T-helper 2 cell treated with Interferon-gamma antibody and Interleukin-4, amounts not matched to agents 5 μg/mL and 100 μg/mL, for 36 hours (primary cell): ENCODE data around the gene FERMT1.
"Not testable (repeated sequence)": the region's sequence is repeated elsewhere in the genome, so short reads cannot be mapped to it uniquely, and the experiment has no call there.

Experiments used
- DNase-seq: peaks from one replicate; pipeline ENCODE4 v3.0.0; 2021; ENCODE audit warnings: low spot score
- H3K27ac Mint-ChIP-seq: one replicate; pipeline ENCODE4 v1.8.0; 2021; ENCODE audit warnings: mild to moderate bottlenecking, mixed read lengths
- H3K27me3 Mint-ChIP-seq: one replicate; pipeline ENCODE4 v1.8.0; 2021; ENCODE audit warnings: low read depth, mixed read lengths
- H3K36me3 Mint-ChIP-seq: one replicate; pipeline ENCODE4 v1.8.0; 2021; ENCODE audit warnings: low read depth, mixed read lengths
- H3K4me1 Mint-ChIP-seq: one replicate; pipeline ENCODE4 v1.8.0; 2021; ENCODE audit warnings: low read depth, mixed read lengths
- H3K4me3 Mint-ChIP-seq: one replicate; pipeline ENCODE4 v1.8.0; 2022; ENCODE audit warnings: mild to moderate bottlenecking, moderate library complexity, mixed read lengths
- H3K9me3 Mint-ChIP-seq: one replicate; pipeline ENCODE4 v1.8.0; 2021; ENCODE audit warnings: mixed read lengths

The FERMT1 gene

GRCh38 chr20:6032907-6033306 is 89.9 kb downstream of the FERMT1 start:
- DNase-seq, H3K4me3 Mint-ChIP-seq, H3K27ac Mint-ChIP-seq, H3K9me3 Mint-ChIP-seq, H3K27me3 Mint-ChIP-seq: not testable (repeated sequence)
- peaks cover 15% of the 10 kb centered on the region for H3K4me1 Mint-ChIP-seq
- peaks cover 30% of the 10 kb centered on the region for H3K36me3 Mint-ChIP-seq

GRCh38 chr20:6030453-6031080 is 92.3 kb downstream of the FERMT1 start:
- Mint-ChIP-seq H3K4me3 (no peak overlapping the region), H3K4me1 (peaks cover 23% of the 10 kb centered on the region), H3K27ac (no peak overlapping the region), H3K27me3 (no peaks in the 10 kb centered on the region), H3K9me3 (peaks cover 3% of the 10 kb centered on the region), H3K36me3 (peaks cover 40% of the 10 kb centered on the region)
- DNase-seq = no peak

- H3K4me3 Mint-ChIP-seq = no peak overlapping the region
- no peaks in the 10 kb centered on the region for H3K27me3 Mint-ChIP-seq
- H3K27ac Mint-ChIP-seq = no peak overlapping the region
- H3K36me3 Mint-ChIP-seq = peaks cover 45% of the 10 kb centered on the region
- H3K4me1 Mint-ChIP-seq = peaks cover 23% of the 10 kb centered on the region
- H3K9me3 Mint-ChIP-seq = peaks cover 13% of the 10 kb centered on the region
- DNase-seq = no peak
These were observed 93.3 kb downstream of the FERMT1 start for GRCh38 chr20:6029538-6029937.

- H3K9me3 Mint-ChIP-seq = peaks cover 17% of the 10 kb centered on the region
- no peaks in the 10 kb centered on the region for H3K27me3 Mint-ChIP-seq
- H3K4me1 Mint-ChIP-seq = peaks cover 15% of the 10 kb centered on the region
- H3K36me3 Mint-ChIP-seq = peaks cover 46% of the 10 kb centered on the region
- DNase-seq = no peak
- no peak overlapping the region for H3K4me3 Mint-ChIP-seq
- no peak overlapping the region for H3K27ac Mint-ChIP-seq
These were observed 94.0 kb downstream of the FERMT1 start for GRCh38 chr20:6028818-6029217.

- H3K4me1 Mint-ChIP-seq = peaks cover 15% of the 10 kb centered on the region
- H3K36me3 Mint-ChIP-seq = peaks cover 54% of the 10 kb centered on the region
- peaks cover 17% of the 10 kb centered on the region for H3K9me3 Mint-ChIP-seq
- H3K27me3 Mint-ChIP-seq = no peaks in the 10 kb centered on the region
- H3K4me3 Mint-ChIP-seq = no peak overlapping the region
- DNase-seq = no peak
- H3K27ac Mint-ChIP-seq = no peak overlapping the region
These were observed 96.8 kb downstream of the FERMT1 start for GRCh38 chr20:6026051-6026450.
